ENCODE measurements around the gene WSB2. TPM values are rescaled to one million over a fixed set of nuclear protein-coding genes. Genes with fewer than 3 reads are reported as not detected.

The WSB2 gene
- total and polyA plus RNA-seq, 2 of the 8 experiments (the other 6 are each of a cell fraction or from before 2014, with no cell fraction given) = 47.5 to 58.2 TPM

GRCh38 chr12:118015944-118016343 lies 45.0 kb downstream of the WSB2 start:
- H3K4me2 ChIP-seq (ENCODE audit: insufficient read depth in 1 of 2, low read depth in 2 of 2, low read length in 2 of 2) = peak overlapping the region; percentile 75 to 84
- H3K23me2 ChIP-seq (ENCODE audit: low read depth, low read length) = peaks cover 3% of the 10 kb centered on the region
- H2BK5ac ChIP-seq (ENCODE audit: low read depth, low read length) = no peak overlapping the region
- peak overlapping the region in 2 of 4 experiments; percentile 15 to 70; a peak in 4 of 8 replicates for H3K4me3 ChIP-seq (ENCODE audit: extremely low read depth in 1 of 4, insufficient read depth in 2 of 4, low read depth in 3 of 4, low read length in 4 of 4)
- POLR2A ChIA-PET (ENCODE audit: partially characterized antibody) = interaction anchor here (0.7 to 9.0 kb wide), 8 partner anchors 9 to 360 kb away, joined by 3 to 113 read pairs (median 4); partner anchors contain the start of gene SUDS3
- H3K23ac ChIP-seq (ENCODE audit: insufficient read length) = no peak overlapping the region
- no peak overlapping the region for H3K4ac ChIP-seq (replicated peaks; ENCODE audit: insufficient read length, low read depth, low read length)
- no peaks in the 10 kb centered on the region for H3K79me1 ChIP-seq (ENCODE audit: low read depth, low read length)
- peaks cover 8 to 23% (median 19%) of the 10 kb centered on the region in 4 experiments for H3K36me3 ChIP-seq (ENCODE audit: control insufficient read depth in 2 of 4, insufficient read depth in 4 of 4, low read length in 3 of 4)
- no peaks in the 10 kb centered on the region; a peak in 1 of 7 replicates for H3K4me1 ChIP-seq (replicated peaks in 1 of 4; ENCODE audit: control insufficient read depth in 3 of 4, insufficient read depth in 4 of 4, low read length in 3 of 4)
- no peak overlapping the region for H3K18ac ChIP-seq (ENCODE audit: extremely low read depth, low read length)
- H4K5ac ChIP-seq (ENCODE audit: insufficient read length, low read depth, low read length) = no peak overlapping the region
- no peak overlapping the region for H2BK15ac ChIP-seq (ENCODE audit: low read length)
- no peak for FAIRE-seq
- peak overlapping the region; percentile 47; the same call in 1 of the 2 replicates for H2AFZ ChIP-seq (ENCODE audit: low read length)
- no peak overlapping the region for H2BK12ac ChIP-seq (ENCODE audit: low read depth, low read length)
- no peak for DNase-seq (ENCODE audit: low read depth in 1 of 2, low spot score in 2 of 2)
- no peak overlapping the region for H3K14ac ChIP-seq (ENCODE audit: insufficient read length)
- no peak overlapping the region for H2AK5ac ChIP-seq (ENCODE audit: low read depth, low read length)
- H4K8ac ChIP-seq (ENCODE audit: extremely low read depth, insufficient read depth, low read length) = no peak overlapping the region
- CTCF ChIA-PET (ENCODE audit: partially characterized antibody) = interaction anchor here (0.6 to 2.9 kb wide), 5 partner anchors 31 to 396 kb away, joined by 3 to 16 read pairs (median 3); no protein-coding TSS in a partner anchor
- TF ChIP-seq CEBPB (IDR thresholded peaks at IDR 0.05; ENCODE audit: low read depth, low read length) (no peak), SIN3A (conservative IDR thresholded peaks at IDR 0.05 in 1 of 2, IDR thresholded peaks at IDR 0.05 in 1 of 2; ENCODE audit: low read depth in 1 of 2, low read length in 2 of 2) (no peak), ATF3 (IDR thresholded peaks at IDR 0.05; ENCODE audit: insufficient read depth, low read depth, low read length) (no peak), TBP (IDR thresholded peaks at IDR 0.05; ENCODE audit: low read depth, low read length) (no peak), JUND (IDR thresholded peaks at IDR 0.05; ENCODE audit: low read length) (no peak), BCL11A (IDR thresholded peaks at IDR 0.05; ENCODE audit: low read depth in 2 of 2, low read length in 2 of 2) (no peak), CTCF (IDR thresholded peaks at IDR 0.05; ENCODE audit: control extremely low read depth in 1 of 3, insufficient read depth in 1 of 3, low read depth in 1 of 3, low read length in 3 of 3) (no peak), NRF1 (IDR thresholded peaks at IDR 0.05; ENCODE audit: low read depth, low read length) (no peak), ZNF274 (IDR thresholded peaks at IDR 0.05; ENCODE audit: borderline replicate concordance, extremely low read depth, low read length) (no peak)
- WGBS, 2 experiments (ENCODE audit: extremely low coverage in 1 of 2, insufficient coverage in 1 of 2, insufficient read length in 1 of 2, insufficient replicate concordance in 2 of 2, low coverage in 1 of 2, low lambda C conversion rate in 2 of 2, missing lambda C conversion rate in 1 of 2) = 42% methylated on average over 9 of the region's 9 CpGs; no CpG with 5 or more reads in 1 of the 2 experiments
- no peaks in the 10 kb centered on the region for H4K20me1 ChIP-seq (replicated peaks in 1 of 2; ENCODE audit: control insufficient read depth in 1 of 2, insufficient read depth in 2 of 2, low read length in 2 of 2)
- no peak overlapping the region for H3K56ac ChIP-seq (replicated peaks; ENCODE audit: insufficient read length, low read depth, low read length)
- peaks cover 8 to 16% of the 10 kb centered on the region in 2 experiments; a peak in 3 of 4 replicates for H3K79me2 ChIP-seq (ENCODE audit: control insufficient read depth in 1 of 2, insufficient read depth in 2 of 2, low read length in 2 of 2)
- no peak overlapping the region for H3K9ac ChIP-seq (replicated peaks in 1 of 4; ENCODE audit: extremely low read depth in 1 of 4, low read depth in 3 of 4, low read length in 3 of 4)
- no peak overlapping the region for H2BK120ac ChIP-seq (replicated peaks; ENCODE audit: low read depth, low read length)
- H3K27ac ChIP-seq (ENCODE audit: low read depth, low read length) = no peak overlapping the region
- no peak overlapping the region for H2BK20ac ChIP-seq (ENCODE audit: low read length)
- H3K27me3 ChIP-seq (replicated peaks in 1 of 4; ENCODE audit: control insufficient read depth in 3 of 4, extremely low read depth in 1 of 4, insufficient read depth in 3 of 4, low read length in 3 of 4) = no peaks in the 10 kb centered on the region
- H3K9me3 ChIP-seq (ENCODE audit: insufficient read depth in 2 of 2, low read depth in 1 of 2, low read length in 1 of 2) = no peaks in the 10 kb centered on the region
- no peak overlapping the region for H4K91ac ChIP-seq (replicated peaks; ENCODE audit: insufficient read length, low read length)
